Activated naive CD4-positive, alpha-beta T cell treated with Interleukin-2 at 50 U/mL for 16 hours (primary cell): ENCODE data around the gene IER3IP1.
"Not testable (repeated sequence)": the region's sequence is repeated elsewhere in the genome, so short reads cannot be mapped to it uniquely, and the experiment has no call there.

Experiments
- DNase-seq: peaks from one replicate; pipeline ENCODE4 v3.0.0-alpha.2; 2020

The IER3IP1 gene

DNA sequence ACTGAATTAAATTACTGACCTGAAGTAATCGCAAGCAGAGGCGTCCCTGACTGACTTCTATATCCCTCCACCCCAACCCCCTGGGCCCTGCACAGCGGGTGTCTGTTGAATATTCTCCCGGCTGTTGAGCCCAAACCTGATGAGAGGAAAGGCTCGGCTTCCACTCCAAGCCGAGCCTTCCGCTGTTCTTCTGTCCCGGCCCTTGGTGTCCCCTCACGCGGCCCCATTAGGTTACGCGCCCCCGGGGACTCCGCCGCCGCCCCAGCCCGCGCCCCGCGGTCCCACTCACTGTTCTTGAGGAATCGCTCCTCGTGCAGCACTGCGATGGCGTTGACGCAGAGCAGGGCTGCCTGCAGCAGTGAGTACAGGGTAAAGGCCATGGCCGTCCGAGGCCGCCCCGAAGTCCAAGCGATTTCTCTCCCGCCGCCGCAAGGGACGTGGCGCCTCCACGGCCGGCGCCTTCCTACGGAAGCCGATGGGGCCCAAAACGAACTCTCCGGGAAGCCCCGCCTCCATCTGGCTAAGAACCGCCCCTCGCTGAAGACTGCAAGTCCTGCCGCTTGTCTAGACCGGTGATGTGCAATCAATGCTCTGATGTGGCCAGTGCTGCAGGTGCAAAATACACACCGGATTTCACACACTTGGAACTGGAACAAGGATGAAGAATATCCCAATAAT is at the start of gene IER3IP1:
Gene IER3IP1 (minus strand): TSS at position 467 of the 678 bp plus-strand sequence. CDS start 87 bp downstream, at position 380.
- DNase-seq: peak; percentile 91

- no peak for DNase-seq
Observed at GRCh38 chr18:47215554-47216138, 39.5 kb upstream of the IER3IP1 start.

DNA sequence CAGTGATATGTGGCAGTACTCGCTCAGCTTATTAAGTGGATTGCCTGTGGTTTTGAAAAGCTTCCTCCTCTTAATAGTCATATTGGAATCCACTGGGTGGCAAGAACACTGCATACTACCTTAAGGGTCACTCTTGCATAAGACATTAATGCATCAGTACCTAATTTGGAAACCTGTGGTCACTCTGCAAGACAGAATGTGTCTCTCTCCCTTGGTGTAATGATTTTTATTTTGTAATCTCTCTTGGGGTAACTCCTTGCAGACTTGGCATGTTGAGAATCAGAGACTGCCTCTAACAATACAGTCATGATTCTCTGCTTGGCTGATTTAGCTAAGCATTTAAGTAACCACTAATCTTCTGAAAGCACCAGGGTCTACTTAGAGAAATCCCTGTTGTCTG is 33.0 kb upstream of the IER3IP1 start:
- no peak for DNase-seq

- no peak for DNase-seq
Observed at GRCh38 chr18:47206945-47207637, 30.9 kb upstream of the IER3IP1 start.

DNA sequence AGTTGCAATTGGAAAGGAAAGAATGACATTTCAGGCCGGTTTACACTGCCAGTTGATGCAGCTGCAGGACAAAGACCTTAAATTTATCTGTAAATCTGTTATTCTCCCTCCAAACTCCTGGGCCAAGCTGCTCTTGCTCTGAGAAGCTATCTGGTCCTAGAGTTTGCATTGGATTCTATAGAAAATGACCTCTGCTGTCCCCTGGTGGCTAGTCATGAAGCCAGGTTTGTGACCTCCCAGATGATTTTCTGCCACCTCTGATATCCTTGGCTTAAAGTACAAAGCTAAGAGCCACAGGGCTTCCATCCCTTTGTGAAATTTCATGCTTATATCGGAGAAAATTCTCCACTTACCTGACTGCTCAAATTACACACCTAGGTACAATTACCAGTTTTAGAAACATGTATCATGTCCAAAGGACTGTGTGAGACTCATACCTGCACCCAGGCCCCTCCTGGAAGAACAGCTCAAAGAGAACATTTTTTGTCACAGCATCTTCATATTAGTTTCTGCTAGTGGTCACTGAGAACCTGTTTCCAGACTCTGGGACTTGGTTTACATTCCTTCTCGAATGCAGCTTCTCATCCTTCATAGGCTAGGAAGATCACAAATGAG is 28.9 kb upstream of the IER3IP1 start:
- peak; percentile 23 for DNase-seq

GRCh38 chr18:47203626-47204464 is 27.7 kb upstream of the IER3IP1 start:
- no peak for DNase-seq

DNA sequence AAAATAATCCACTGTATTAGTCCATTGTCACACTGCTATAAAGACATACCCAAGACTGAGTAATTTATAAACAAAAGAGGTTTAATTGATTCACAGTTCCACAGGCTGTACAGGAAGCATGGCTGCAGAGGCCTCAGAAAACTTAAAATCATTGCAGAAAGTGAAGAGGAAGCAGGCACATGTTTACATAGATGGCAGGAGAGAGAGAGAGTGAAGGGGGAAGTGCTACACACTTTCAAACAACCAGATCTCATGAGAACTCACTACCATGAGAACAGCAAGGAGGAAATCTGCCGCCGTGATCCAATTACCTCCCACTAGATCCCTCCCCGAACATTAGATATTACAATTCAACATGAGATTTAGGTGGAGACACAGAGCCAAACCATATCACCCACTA is 19.8 kb upstream of the IER3IP1 start:
- not testable (repeated sequence) for DNase-seq

GRCh38 chr18:47191961-47192360 is 15.8 kb upstream of the IER3IP1 start:
- no peak for DNase-seq

DNA sequence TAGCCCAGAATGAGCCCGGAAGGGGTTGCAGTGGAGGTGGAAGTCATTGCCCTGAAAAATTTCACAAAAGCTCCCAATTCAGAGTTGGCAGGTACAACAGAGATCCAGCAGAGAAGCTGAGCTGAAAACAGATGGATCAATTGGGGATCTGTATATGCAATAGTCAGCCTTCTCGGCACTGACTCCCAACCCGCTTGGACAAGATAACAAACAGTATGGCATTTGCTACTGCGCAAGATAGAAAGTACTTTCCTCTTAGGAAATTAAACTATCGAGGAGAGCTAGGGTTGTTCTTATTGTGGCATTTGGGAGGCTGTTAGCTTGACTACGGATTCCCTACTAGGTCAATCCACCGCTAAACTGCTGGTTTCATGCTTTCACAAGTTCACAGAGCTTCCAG is 11.6 kb upstream of the IER3IP1 start:
- DNase-seq: no peak

- no peak for DNase-seq
Observed at GRCh38 chr18:47184419-47185050, 8.4 kb upstream of the IER3IP1 start.

DNA sequence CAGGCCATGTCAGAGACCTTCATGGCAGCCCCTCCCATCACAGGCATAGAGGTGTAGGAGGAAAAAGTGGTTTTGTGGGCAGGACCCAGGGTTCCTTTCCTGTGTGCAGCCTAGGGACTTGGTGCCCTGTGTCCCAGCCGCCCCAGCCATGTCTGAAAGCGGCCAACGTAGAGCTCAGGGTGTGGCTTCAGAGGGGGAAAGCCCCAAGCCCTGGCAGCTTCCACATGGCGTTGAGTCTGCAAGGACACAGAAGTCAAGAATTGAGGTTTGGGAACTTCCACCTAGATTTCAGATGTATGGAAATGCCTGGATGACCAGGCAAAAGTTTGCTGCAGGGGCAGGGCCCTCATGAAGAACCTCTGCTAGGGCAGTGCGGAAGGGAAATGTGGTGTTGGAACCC is 6.0 kb upstream of the IER3IP1 start:
- not testable (repeated sequence) for DNase-seq

DNA sequence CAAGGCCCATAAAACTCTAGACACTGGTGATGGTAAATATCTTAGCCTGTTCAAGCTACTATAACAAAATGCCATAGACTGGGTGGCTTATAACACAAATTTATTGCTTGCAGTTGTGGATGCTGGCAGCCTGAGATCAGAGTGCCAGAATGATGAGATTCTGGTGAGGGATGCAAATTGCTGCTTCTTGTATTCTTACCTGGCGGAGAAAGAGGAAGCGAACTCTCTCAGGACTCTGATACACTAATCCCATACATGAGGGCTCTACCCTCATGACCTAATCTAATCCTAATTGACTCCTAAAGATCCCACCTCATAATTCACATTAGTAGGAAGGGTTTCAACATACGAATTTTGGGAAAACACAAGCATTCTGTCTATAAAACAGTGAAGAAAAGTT is 4.6 kb upstream of the IER3IP1 start:
- DNase-seq: no peak

DNA sequence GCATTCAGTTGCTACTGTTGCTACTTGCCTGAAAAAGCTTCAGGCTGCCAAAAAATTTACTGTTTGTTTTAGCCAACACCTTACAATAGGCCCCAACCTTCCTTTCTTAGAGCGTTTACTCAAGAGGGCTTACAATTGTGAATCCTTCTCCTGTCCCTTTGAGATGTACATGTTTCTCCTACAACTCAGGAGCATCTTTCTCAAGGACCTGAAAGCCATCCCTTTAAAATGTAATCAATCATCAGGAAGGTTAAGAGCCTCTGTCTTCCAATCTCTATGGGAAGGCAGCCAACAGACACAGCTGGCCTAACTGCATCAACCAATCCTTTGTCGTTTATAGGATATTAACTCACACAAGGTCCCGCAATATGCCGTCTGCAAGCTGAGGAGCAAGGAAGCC is 3.4 kb upstream of the IER3IP1 start:
- no peak for DNase-seq

GRCh38 chr18:47175283-47175897 is 774 bp downstream of the IER3IP1 start:
- no peak for DNase-seq

- no peak for DNase-seq
Observed at GRCh38 chr18:47174545-47175116, 1.5 kb downstream of the IER3IP1 start.

DNA sequence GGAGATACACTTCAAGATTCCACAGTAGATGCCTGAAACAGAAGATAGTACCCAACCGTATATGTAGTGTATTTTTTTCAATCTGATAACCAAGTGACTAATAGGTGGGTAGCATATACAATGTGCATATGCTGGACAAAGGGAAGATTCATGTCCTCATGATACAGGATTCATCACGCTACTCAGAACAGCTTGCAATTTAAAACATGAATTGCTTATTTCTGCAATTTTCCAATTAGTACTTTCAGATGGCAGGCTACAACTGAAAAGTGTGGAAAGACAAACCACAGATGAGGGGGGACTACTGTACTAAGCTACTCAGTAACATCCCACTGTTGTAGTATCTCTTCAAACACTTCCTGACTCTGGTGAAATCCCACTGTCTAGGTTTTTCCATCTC is 3.7 kb downstream of the IER3IP1 start:
- no peak for DNase-seq

DNA sequence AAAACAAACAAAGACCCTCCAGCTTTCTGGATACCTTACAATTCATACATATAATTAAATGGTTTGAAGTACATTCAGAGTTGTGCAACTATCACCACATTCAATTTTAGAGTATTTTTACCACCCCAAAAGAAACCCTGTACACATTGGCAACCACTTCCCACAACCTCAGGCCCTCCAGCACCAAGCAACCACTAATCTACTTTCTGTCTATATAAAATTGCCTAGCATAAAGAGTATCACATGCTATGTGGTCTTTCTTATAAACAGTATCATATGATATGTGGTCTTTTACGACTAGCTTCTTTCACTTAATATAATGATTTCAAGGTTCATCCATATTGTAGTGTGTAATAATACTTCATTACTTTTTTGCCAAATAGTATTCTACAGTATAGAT is 7.3 kb downstream of the IER3IP1 start:
- no peak for DNase-seq

GRCh38 chr18:47168509-47168908 is 7.7 kb downstream of the IER3IP1 start:
- no peak for DNase-seq

DNA sequence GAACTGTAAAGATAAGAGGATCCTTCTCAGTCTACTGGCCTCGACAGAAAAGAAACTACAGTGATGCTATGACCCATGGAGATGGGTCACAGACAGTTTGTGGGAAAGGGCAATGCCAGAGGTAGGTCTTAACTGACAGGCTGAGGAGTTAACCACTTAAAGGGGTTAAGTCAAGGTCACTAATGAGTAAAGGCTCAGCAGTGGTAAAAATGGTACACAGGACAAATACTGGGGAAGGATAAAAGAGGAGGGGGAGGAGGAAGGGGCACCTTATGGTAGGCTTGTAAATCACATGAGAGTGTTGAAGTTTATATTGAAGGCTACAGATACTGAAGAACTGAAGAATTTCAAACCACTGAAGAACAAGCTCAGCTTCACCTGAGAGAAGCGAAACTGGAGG is 9.9 kb downstream of the IER3IP1 start:
- no peak for DNase-seq

- no peak for DNase-seq
Observed at GRCh38 chr18:47163241-47163640, 12.9 kb downstream of the IER3IP1 start.

GRCh38 chr18:47160256-47160655 is 15.9 kb downstream of the IER3IP1 start:
- DNase-seq: no peak

DNA sequence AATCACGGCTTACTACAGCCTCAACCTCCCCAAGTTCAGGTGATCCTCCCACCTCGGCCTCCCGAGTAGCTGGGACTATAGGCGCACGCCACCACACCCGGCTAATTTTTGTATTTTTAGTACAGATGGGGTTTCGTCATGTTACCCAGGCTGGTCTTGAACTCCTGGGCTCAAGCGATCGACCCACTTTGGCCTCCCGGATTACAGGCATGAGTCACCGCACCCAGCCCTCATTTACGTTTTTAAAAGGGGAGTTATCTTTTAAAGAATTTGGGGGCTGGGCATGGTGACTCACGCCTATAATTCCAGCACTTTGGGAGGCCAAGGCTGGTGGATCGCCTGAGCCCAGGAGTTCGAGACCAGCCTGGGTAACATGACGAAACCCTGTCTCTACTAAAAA is 17.8 kb downstream of the IER3IP1 start:
- not testable (repeated sequence) for DNase-seq
